Retinal pigment epithelial cell (primary cell): ENCODE measurements around the gene PRR13.
A peak's percentile ranks its signal among the peaks of the same experiment; 100 is the strongest.

Experiments used
- DNase-seq: peaks from one replicate; pipeline ENCODE4 v3.0.0-alpha.2; 2010; ENCODE audit warnings: low read depth
- H3K4me3 ChIP-seq: 2 replicates; pipeline ENCODE4 v1.5.1; 2011; ENCODE audit warnings: mild to moderate bottlenecking, low read length, control low read depth, moderate library complexity
- CTCF ChIP-seq: conservative IDR thresholded peaks from 2 replicates; pipeline ENCODE4 v1.5.1; 2011; ENCODE audit warnings: low read depth, low read length, control low read depth, inconsistent platforms

The PRR13 gene

GRCh38 chr12:53484686-53485575 is 43.4 kb downstream of the PRR13 start:
- H3K4me3 ChIP-seq: no peak overlapping the region
- TF ChIP-seq CTCF: no peak
- DNase-seq: no peak

- TF ChIP-seq CTCF: no peak
- H3K4me3 ChIP-seq: no peak overlapping the region
- DNase-seq: no peak
Measured at GRCh38 chr12:53485955-53486735, 44.6 kb downstream of the PRR13 start.

- TF ChIP-seq CTCF: no peak
- no peak overlapping the region for H3K4me3 ChIP-seq
- DNase-seq: no peak
Measured at GRCh38 chr12:53486736-53487487, 45.4 kb downstream of the PRR13 start.

GRCh38 chr12:53489242-53489864 is 47.8 kb downstream of the PRR13 start:
- TF ChIP-seq CTCF: no peak
- no peak for DNase-seq
- no peak overlapping the region for H3K4me3 ChIP-seq

- no peak for DNase-seq
- H3K4me3 ChIP-seq: peak overlapping the region; percentile 47
Measured at GRCh38 chr12:53492188-53492587, 50.7 kb downstream of the PRR13 start.

More at GRCh38 chr12:53492188-53492587, 50.7 kb downstream of the PRR13 start:
- no peak for TF ChIP-seq CTCF
